GM19438 (cell line): ENCODE data around the gene DEPP1.

Source experiments
- ATAC-seq: cut with Tn5 transposase; IDR thresholded peaks from one replicate; pipeline ENCODE4 v1.9.1; 2021; ENCODE audit warnings: low read depth; ENCODE audit not compliant: unreplicated experiment

Gene DEPP1

DNA sequence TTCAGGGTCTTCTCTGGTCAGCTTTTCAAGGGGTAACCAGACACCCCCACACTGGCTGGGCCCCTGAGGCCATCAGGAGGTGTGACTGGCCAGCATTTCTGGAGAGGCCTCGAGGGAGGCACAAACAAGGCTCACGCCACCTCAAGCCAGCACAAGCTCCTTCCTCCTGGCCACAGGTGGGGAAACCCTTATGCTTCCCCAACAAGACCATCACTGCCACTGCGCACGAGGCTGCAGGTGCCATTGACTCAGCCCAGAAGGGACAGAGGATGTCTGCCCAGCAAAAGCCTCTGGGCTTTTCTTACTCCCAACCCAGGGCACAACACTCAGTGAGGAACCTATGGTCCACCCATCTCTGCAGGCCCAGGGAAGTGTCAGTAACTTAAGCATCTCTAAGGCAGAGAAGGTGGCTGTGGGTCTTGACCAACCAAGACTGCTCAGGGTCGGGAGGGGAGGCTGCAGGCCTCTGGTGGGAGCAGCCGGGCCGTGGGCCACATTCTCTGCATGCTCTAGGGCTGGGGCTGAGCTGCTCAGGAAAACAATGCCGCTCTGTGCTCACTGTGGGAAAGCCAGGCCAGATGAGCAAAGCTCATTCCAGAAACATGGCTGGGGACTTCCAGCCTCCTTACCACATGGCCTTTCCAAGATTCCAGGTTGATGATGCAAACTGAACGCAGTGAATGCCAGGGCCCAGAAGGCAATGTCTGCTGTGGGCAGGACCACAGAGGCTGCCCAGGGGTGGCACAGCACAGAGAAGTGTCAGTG, 43.2 kb downstream of the DEPP1 start:
- no peak for ATAC-seq

DNA sequence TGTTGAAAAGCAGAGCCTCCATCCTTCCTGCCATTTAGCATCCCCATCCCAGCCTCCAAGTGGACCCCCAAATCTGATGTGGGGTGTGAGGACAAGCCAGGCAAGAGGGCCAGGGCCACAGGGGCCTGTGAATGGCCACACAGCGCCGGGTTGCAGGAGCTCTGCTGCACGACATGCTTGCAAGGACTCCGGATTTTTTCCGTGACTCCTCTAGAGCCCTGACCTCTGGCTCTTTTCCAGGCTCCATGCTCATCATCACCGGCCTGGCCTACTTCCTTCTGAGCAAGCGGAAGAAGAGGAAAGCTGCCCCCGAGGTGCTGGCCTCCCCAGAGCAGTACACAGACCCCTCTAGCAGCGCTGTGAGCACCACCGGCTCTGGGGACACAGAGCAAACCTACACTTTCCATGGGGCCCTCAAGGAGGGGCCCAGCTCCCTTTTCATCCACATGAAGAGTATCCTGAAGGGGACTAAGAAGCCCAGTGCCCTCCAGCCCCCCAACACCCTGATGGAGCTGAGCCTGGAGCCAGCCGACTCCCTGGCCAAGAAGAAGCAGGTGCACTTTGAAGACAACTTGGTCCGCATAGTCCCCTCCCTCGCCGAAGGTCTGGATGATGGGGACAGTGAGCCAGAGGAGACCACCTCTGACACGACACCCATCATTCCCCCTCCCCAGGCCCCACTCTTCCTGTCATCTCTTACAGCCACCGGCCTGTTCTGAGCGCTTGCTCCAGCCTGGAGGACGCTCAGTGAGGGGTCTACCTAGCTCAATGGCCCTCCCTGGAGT, 44.0 kb downstream of the DEPP1 start:
- no peak for ATAC-seq

DNA sequence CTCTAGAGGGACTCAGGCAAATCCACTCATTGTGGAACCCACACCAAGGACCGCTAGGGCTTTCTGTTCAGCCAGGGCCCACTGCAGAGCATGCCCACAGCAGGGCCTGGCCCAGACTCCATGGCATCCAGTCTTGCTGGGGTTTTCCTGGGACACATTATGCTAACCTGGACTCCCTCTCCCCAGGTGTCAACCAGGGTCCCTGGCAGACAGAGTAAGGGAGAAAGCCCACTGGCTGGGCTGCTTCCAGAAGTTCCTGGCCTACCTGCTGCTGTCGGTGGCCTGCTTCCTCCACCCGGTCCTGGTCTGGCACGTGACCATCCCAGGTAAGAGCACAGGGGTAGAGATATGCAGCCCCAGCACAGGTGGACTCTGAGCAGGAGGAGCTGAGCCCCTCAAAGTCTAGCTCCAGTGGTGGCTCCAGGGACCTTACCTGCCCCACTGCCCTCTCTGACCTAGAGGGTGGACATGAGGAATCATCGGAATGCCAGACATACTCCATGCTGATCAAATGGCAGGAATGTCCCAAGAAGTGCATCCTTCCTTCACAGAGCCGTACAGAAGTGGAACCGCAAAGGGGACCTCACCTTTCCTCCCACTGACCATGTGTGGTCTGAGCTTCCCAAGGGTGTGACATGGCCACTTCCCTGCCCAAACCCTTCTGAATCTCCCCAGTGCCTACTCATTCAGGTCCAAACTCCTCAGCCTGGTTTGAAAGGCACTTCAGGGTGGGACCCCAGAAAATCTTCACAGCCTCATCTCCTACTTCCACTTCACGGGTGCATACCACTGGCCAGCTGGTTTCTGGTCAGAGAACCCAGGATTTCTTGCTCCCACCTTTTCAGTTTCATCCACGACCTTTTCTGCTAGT, 44.9 kb downstream of the DEPP1 start:
- no peak for ATAC-seq

DNA sequence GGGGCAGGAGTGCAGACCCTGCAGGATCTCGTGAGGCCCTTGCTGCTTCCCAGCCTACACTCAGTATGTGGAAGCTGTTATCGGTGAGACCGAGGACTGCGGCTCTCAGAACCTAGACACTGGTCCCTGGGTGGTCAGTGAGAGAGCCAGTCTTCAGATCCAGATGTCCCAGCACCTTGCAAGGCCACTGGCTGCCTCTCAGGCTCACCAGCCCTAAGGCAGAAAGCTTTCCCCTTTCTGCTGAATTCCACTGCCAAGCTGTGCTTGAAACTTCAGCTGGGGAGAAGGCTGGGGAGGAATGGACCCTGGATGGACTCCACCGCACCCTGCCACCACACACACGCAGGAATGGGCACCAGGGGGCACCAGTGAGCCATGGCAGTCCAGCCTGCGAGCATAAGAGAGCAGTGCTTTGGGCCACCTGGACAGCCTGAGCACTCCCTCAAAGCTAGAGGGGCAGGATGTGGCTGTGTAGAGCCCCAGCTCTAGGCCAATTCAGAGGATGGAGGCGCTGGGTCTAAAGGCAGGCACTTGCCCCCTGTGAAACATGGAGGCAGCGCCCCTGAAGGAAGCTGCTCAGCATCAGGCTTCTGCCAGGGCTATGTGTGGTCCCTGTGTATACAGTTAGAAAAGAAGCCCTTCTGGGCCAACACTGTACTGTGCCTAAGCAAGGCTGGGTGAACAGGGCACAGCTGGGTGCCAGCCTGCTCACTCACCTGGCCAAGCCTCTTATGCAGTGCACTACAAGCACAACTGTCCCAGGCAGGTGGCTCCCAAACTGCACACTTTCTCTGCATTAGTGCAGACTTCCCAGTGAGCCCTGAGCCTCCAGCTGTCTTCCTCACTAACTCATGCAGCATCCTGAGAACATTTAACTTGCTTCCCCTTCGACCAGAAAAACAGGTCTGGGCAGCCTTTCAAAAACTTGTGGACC, 45.8 kb downstream of the DEPP1 start:
- ATAC-seq, result peak; percentile 96

DNA sequence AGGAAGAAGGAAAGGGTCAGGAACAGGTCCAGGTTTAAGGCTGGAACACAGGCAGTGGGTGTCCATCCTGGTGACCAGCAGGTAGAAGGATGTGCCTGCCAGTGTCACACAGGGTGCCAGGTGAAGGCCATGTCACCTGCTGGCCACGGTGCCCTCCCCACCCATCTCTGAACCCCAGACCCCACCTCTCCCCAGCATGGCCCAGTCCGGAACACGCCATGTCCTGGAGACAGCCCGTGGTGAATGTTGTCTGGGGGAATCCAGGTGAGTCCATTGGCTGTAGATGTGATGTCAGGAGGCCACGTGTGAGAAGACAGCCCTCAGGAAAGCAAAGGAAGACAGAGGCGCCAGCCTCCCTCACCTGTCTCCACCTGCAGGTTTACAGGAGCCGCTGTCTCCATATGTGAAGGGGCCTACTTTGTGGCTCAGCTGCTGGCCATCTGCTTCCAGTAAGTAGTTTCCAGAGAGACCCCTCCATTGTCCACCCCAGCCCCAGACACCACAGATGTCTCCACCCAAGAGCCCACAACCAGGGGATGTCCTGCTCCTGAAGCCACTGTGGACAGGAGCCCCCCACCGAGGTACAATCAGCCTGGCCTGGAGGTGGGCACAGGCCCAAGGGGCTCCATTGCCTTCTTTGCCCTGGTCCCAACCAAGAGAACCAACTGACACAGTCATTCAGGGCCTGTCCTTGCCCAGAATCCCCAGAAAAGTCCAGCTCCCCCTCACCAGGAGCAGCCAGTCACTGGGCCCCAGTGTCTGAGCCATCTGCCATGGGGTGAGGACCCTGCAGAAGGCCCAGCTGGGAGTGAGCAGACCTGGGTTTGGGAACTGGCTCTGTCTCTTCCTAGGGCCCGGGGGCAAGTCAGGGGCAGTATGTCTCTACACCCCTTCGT, 46.7 kb downstream of the DEPP1 start:
- ATAC-seq, result no peak

DNA sequence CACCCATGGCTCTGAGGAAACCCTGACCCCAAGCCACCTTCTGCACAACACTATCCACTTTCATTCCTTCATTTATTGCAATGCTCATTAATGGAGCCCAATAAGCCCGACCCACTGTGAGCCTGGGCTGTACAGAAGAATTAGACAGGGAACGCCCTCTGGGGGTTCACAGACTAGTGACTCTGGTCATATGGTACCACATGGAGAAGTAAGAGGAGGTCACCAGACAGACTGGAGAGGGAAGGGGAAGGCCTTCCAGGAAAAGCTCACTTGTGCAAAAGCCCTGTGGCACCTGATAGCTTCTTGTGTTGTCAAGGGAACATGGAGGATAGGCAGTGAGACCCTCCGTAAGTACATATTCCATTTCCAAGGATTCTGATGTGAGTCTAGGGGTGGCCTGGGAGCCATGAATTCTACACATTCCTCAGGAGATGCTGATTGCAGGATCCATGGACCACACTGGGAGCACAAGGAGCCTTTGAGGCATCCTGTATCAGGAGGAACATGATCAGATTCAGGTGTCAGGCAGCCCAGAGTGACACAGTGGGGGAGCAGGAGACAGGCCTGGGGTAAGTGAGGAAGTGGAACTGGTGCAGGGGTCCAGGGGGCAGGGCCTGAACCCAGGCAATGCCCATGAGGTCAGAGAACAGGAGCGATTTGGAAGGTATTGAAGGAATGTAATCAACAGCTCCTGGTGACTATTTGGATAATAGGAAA, 47.5 kb downstream of the DEPP1 start:
- no peak for ATAC-seq

DNA sequence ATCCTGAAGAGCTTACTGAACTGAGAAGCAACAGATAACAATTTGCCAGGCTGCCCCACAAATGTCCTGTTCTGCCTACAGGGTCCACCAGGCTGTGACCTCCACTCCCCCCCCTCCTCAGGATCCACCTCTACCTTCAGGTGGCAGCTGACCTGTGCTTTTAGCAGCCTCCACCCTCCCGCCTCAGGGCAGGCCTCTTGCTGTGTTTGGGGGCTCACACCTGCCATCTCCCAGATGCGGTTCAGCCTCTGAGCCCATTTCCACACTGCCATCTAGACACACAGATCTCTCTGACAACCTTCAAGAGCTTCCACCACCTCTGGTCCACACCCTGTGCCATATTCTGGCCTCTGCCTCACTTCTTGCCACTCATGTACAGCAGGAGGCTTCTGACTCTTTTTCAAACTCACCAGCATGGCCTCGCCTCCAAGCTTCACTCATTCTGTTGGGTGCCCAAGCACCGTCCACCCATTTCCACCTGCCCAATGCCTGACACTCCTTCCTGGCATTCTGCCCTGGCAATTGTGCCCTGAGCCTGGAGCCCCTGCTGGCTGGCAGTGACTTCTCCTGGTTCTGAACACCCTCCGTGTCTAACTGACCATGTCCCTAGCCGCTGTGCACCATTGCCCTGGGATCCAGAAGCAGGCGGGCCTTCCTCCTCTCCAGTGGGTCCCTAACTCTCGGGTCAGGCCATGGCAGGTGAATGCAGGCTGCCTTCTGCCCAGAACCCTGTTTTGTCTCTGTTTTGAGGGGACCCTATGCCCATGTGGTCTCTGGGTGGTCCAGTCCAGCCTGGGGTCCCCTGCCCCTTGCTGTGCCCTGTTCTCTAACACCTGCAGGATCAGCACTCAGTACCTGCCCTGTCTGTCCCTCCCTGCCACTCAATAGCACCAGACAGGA, 49.0 kb downstream of the DEPP1 start:
- ATAC-seq, result no peak

DNA sequence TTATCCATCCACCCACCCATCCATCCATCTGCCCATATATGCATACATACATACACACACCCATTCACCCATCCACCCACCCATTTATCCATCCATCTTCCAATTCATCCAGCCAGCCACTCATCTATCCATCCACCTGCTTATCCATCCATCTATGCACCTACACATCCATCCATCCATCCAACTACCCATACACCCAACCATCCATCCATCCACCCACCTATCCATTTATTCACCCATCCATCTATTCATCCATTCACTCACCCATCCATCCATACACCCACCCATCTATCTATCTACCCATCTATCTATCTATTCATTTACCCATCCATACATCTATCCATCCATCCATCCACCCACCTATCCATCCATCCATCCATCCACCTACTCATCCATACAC, 50.1 kb downstream of the DEPP1 start:
- ATAC-seq, result no peak

DNA sequence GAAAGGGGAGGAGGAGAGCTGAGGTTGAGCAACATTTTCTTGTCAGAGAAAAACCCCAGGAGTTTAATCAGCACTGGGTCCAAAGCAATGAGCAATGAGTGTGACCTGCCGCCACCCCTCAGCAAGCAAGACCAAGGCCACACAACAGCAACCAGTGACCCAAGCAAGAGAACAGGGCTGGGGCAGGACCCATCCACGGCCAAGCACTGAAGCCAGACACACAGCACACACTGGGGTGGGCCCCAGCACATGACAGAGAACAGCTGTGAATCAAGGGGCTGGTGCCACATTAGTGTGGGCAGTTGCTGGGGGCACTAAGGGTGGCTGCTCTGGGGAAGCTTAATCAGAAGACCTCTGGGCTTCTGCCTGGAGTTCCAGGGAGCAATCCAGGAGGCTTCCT, 51.3 kb downstream of the DEPP1 start:
- ATAC-seq, result no peak

DNA sequence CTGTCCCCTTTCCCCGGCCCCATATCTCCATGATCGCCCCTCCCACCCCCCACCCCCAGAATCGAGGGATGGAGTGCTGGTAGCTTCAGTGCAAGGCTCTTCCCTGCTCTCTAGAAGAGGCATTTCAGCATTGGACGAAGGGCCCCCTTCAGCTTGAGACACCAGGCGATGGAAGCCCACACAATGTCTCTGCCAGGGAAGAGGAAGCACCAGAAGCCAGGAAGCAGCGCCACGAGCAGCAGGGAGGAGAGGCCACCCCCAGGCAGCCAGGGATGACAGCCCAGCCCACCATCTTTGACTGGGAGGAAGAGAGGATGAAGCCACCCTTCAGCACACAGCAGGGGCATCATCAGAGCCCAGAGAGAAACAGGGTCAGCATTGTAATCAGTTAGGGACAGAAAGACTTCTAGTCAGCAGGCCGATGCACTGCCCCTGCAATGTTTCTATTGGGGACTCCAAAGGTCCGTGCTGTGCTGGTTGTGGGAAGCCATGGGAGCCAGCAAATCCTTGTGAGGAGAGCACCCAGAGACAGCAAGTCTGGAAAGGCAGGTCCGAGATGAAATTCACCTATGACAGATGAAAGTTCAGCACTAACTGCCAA, 51.8 kb downstream of the DEPP1 start:
- ATAC-seq, result no peak
